SK-N-MC (cell line): Measurements from ENCODE around the gene MAPKAPK2.
A peak's percentile ranks its signal among the peaks of the same experiment; 100 is the strongest.

Experiments
- DNase-seq: peaks from one replicate; pipeline ENCODE4 v3.0.0-alpha.2; 2011; ENCODE audit warnings: low read depth, low spot score
- H3K27ac ChIP-seq: fragments of 200-600 bp; sonication (generic); 2 replicates; pipeline ENCODE4 v1.5.1; 2016; ENCODE audit warnings: mixed run types
- H3K36me3 ChIP-seq: fragments of 200-600 bp; sonication (generic); 2 replicates; pipeline ENCODE4 v1.6.1; 2017; ENCODE audit warnings: antibody characterized with exemption, low read length, mixed read lengths; ENCODE audit not compliant: insufficient read depth
- H3K4me3 ChIP-seq: fragments of 200-600 bp; sonication (generic); 2 replicates; pipeline ENCODE4 v1.5.1; 2016
- H3K9ac ChIP-seq: fragments of 200-600 bp; sonication (generic); 2 replicates; pipeline ENCODE4 v1.8.0; 2017; ENCODE audit warnings: mixed run types, mixed read lengths; ENCODE audit not compliant: insufficient read length
- H3K9me3 ChIP-seq: fragments of 200-600 bp; sonication (generic); 2 replicates; pipeline ENCODE4 v1.6.1; 2017; ENCODE audit warnings: low read depth, mild to moderate bottlenecking, antibody characterized with exemption, low read length, moderate library complexity, mixed read lengths
- EZH2 ChIP-seq: fragments of 200-600 bp; sonication (generic); IDR thresholded peaks from one replicate; pipeline ENCODE4 v1.6.1; 2017; ENCODE audit warnings: antibody characterized with exemption
- FOXP2 ChIP-seq: optimal IDR thresholded peaks from 2 replicates; pipeline ENCODE3; 2011; ENCODE audit warnings: mild to moderate bottlenecking, moderate library complexity; ENCODE audit not compliant: insufficient read depth; ENCODE audit errors: extremely low read length, control extremely low read depth
- POLR2AphosphoS5 ChIP-seq: IDR thresholded peaks from 2 replicates; pipeline ENCODE4 v1.6.1; 2012; ENCODE audit warnings: mild to moderate bottlenecking, low read depth, low read length, borderline replicate concordance

The MAPKAPK2 gene

DNA sequence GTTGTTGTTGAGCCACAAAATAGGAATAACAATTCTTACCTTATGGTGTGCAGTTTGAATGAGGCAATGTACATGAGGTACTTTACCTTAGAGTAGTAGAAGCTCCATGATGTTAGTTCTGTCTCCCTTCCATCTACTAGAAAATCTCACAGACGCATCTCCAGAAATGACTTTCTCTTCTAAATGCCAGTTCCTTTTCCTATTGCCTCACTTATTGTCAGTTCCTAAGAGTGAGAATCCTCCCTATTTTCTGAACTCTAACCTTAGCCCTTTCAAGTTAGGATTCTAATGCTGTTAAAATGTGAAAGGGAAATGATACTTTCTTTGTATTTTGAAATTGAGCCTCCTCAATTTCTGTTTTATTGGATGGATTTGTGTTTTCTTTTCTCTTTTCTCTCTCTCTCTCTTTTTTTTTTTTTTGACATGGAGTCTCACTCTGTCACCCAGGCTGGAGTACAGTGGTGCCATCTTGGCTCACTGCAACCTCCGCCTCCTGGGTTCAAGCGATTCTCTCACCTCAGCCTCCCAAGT, 18.6 kb upstream of the MAPKAPK2 start:
- H3K27ac ChIP-seq = no peak overlapping the region
- TF ChIP-seq FOXP2 = no peak
- no peak for TF ChIP-seq EZH2
- no peak for TF ChIP-seq POLR2AphosphoS5
- H3K9me3 ChIP-seq = no peaks in the 10 kb centered on the region
- H3K36me3 ChIP-seq = no peaks in the 10 kb centered on the region
- no peak overlapping the region for H3K4me3 ChIP-seq
- DNase-seq = no peak
- no peak overlapping the region for H3K9ac ChIP-seq

DNA sequence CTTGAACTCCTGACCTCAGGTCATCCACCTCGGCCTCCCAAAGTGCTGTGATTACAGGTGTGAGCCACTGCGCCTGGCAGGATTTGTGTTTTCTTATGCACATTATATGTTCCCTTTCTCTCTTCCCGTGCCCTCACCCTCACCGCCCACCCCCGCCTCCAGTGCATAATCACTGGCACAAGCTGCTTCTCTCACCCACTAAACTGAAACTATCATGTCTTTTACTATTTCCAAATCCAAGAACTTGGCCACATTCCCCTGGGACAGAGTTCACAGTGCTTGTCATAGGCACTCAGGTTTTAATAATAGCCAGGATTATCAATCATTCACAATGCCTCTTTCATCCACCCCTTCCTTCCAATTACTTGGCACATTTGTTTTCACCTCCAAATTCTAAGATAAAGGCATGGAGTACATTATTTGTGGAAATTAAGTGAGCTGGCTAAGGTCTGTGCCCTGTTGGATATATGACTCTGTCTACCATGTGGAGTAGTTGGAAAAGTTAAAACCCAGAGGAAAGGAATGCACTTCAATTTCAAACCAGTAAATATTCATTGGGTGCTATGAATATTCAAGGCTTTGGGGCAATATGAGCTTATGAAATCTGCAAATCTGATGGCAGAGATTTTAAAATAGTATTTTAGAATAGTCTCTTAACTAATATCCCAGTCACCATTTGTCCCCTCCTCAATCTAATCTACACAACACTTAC, 17.6 kb upstream of the MAPKAPK2 start:
- H3K27ac ChIP-seq = no peak overlapping the region
- no peaks in the 10 kb centered on the region for H3K36me3 ChIP-seq
- DNase-seq = no peak
- TF ChIP-seq EZH2 = no peak
- no peak for TF ChIP-seq FOXP2
- TF ChIP-seq POLR2AphosphoS5 = no peak
- no peaks in the 10 kb centered on the region for H3K9me3 ChIP-seq
- 0 out of 2 replicates have a peak overlapping the region, but pooled peaks have one; percentile 30 for H3K4me3 ChIP-seq
- H3K9ac ChIP-seq = no peak overlapping the region

DNA sequence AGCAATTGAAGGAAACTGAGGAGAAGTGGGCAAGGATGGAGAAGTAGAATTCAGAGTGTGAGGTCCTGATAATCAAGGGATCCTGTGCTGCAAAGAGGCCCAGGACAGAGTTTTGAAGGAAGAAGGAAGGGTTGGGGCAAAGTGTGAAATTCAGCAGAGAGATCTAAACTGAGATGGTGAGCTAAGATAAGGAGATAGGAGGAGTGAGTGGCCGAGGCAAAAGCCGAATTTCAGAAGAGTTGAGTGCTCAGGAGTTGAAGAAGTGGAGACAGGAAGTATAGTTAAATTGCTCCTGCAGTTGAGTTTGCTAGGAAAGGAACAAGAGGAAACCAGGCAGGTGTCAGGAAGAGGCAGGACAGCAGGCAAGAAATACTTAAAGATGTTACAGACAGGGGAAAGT, 16.4 kb upstream of the MAPKAPK2 start:
- no peak for DNase-seq
- TF ChIP-seq POLR2AphosphoS5 = no peak
- TF ChIP-seq EZH2 = no peak
- no peak for TF ChIP-seq FOXP2
- Histone ChIP-seq H3K4me3 (no peak overlapping the region), H3K9me3 (no peaks in the 10 kb centered on the region), H3K36me3 (no peaks in the 10 kb centered on the region), H3K9ac (no peak overlapping the region), H3K27ac (no peak overlapping the region)

DNA sequence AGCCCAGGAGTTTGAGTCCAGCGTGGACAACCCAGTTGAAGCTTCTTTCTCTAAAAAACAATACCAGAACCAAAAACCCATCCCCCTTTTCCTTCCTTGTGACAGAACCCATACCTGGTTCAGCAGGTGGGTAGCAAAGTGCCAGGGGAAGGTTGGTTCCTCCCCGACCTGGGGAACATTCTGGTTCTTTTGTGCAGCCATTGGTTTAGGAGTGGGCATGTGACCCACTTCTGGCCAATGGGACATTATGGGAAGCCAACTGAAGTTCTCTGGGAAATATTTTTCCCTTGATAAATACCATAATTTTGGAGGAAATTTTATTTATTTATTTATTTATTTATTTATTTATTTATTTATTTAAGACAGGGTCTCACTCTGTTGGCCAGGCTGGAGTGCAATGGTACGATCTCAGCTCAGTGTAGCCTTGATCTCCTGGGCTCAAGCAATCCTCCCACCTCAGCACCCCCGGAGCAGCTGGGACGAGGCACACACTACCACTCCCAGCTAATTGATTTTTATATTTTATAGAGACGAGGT, 15.8 kb upstream of the MAPKAPK2 start:
- no peaks in the 10 kb centered on the region for H3K9me3 ChIP-seq
- H3K36me3 ChIP-seq = no peaks in the 10 kb centered on the region
- H3K27ac ChIP-seq = no peak overlapping the region
- no peak overlapping the region for H3K9ac ChIP-seq
- H3K4me3 ChIP-seq = no peak overlapping the region
- DNase-seq = no peak
- TF ChIP-seq EZH2 (no peak), POLR2AphosphoS5 (no peak), FOXP2 (no peak)

DNA sequence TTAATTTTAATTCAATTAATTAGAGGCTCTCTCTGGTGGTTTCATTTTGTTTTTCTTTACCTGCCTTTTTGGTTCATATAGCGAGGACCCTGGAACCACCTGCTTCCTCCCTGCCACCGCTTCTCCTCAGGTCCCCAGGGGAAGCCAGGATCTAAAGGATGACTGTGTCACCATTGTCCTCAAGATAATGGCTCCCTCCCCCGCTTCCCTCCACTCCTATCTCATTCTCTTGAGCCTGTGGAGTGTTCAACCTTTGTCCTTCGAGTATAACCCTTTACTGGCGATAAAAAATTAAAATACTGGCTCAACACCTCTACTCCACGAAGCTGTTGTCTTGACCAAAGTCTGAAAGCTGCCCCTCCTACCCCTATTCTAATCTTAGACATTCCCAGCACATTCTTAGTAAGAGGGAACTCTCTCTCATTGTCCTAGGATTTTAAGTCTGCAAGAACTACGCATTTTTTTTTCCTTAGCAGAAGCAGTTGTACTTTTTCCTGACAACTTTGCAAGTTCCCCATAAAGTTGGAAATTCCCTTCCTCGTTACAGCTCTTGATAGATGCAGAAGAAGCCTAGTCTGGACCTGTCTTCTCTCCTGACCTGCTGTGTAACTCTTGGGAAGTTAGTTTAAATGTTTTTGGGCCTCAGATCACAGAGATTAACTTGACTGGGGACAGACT, 12.6 kb upstream of the MAPKAPK2 start:
- no peaks in the 10 kb centered on the region for H3K9me3 ChIP-seq
- no peak overlapping the region for H3K9ac ChIP-seq
- H3K27ac ChIP-seq = no peak overlapping the region
- DNase-seq = no peak
- H3K36me3 ChIP-seq = no peaks in the 10 kb centered on the region
- H3K4me3 ChIP-seq = no peak overlapping the region
- TF ChIP-seq POLR2AphosphoS5 = no peak
- no peak for TF ChIP-seq EZH2
- no peak for TF ChIP-seq FOXP2

DNA sequence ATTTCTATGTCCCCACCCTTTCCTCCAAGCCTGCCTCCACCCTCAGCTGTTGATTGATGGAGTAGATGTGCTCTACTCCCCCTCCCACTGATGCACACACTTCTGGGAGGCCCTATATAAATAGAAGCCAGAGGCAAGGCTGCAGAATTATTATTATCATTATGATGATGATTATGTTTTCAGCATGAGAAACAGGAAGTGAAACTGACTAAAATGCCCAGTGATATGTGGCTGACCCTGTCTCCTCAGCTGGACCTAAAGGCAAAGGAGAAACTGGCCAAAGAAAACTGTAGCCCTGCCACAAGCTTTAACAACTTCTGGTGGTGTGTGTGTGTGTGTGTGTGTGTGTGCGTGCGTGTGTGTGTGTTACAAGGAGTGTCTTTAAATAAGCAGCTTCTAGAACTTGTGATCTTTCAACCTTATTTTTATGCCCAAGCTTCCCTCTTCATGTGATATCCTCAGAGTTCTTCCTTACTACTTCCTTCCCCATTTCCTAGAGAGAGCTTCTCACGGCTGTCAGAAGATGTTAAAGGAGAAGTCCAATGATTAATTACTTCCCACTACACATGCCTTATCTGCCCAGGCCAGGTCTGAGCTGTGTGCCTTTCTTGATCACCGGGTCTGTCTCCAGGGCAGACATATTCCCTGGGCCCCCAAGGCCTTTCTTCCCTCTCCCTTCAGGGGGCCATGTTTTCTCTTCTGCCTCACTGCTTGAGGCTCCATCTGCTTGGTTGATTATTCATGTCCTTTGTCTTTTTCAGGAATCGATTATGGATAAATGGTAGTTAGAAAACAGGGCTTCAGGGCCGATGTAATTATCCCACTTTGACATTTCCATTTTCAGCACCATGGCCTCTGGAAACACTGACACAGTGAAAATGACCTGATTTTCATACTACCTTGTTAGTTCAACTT, 11.6 kb upstream of the MAPKAPK2 start:
- DNase-seq = no peak
- H3K9ac ChIP-seq = no peak overlapping the region
- TF ChIP-seq EZH2 (no peak), FOXP2 (no peak), POLR2AphosphoS5 (no peak)
- no peaks in the 10 kb centered on the region for H3K36me3 ChIP-seq
- H3K27ac ChIP-seq = no peak overlapping the region
- H3K9me3 ChIP-seq = no peaks in the 10 kb centered on the region
- H3K4me3 ChIP-seq = no peak overlapping the region

DNA sequence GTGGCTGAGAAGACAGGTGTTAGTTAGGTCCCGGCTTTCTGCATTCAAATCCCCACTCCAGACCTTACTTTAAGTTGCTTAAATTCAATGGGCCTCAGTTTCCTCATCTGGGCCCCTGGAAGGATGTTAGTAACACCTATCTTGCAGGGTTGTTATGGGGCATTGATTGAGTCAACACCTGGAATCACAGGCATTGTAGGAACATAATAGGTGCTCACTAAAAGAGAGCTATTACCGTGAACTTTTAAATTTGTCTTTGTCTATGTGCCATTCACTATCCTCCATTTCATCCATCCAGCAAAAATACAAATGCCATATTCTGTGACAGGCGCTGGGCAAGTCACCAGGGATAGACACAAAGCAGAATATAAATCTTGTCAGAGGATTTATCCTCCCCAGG, 10.5 kb upstream of the MAPKAPK2 start:
- no peak overlapping the region for H3K9ac ChIP-seq
- no peak overlapping the region for H3K27ac ChIP-seq
- no peak for DNase-seq

More for the DNA sequence above, 10.5 kb upstream of the MAPKAPK2 start:
- no peaks in the 10 kb centered on the region for H3K9me3 ChIP-seq
- H3K4me3 ChIP-seq = no peak overlapping the region
- TF ChIP-seq FOXP2 (no peak), POLR2AphosphoS5 (no peak), EZH2 (no peak)
- no peaks in the 10 kb centered on the region for H3K36me3 ChIP-seq
